Measurements from ENCODE around the gene PRLHR.
A peak's percentile ranks its signal among the peaks of the same experiment; 100 is the strongest.

PRLHR gene

DNA sequence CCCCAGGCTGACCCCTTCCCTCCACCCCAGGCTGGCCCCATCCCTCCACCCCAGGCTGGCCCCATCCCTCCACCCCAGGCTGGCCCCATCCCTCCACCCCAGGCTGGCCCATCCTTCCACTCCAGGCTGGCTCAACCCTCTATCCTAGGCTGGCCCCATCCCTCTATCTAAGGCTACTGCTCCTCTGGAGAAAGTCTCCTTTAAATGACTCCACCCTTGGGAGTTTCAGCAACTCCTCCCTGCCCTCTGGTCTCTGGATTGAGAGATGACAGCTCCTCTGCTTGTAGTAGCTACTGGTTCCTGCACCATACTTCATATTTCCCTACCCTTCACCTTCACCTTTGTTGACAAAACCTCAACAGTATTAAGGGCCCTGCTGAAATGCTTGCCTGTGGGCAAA is 8.5 kb downstream of the PRLHR start:
- no peak for DNase-seq

DNA sequence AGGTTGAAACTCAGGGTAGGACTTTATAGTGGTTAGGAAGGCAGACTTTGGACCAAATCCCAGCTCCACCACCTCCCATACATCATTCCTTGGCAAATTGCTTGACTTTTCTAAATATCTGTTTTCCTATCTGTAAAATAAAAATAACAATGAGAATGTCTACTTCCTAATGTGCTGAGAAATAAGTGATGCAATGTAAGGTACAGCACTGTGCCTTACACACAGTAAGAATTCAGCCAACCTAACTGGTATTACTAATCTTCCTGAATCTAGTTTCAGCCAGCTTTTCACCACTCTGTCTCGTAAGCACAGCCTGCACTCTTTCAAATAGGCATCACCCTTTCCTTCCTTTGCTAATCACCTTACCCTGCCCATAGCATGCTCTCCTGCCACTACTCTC is 9.7 kb downstream of the PRLHR start:
- DNase-seq: no peak

DNA sequence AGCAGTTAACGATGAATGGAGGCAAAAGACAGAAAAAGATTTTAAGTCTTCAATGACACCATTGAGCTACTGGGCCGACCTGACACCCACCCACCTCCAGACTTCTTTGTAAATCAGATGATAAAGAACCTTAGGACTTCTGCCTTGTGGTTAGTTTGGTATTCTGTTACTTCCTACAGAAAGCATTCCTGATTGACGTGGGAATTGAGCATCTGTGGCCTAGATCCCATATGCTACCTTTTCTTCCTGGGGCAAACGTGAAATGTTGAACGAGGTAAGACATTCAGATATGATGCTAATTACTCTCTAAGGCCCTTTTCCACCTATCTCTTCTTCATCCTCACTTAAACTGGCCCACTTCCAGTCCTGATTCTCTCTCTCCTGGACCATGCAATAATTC is 10.2 kb downstream of the PRLHR start:
- DNase-seq: no peak

DNA sequence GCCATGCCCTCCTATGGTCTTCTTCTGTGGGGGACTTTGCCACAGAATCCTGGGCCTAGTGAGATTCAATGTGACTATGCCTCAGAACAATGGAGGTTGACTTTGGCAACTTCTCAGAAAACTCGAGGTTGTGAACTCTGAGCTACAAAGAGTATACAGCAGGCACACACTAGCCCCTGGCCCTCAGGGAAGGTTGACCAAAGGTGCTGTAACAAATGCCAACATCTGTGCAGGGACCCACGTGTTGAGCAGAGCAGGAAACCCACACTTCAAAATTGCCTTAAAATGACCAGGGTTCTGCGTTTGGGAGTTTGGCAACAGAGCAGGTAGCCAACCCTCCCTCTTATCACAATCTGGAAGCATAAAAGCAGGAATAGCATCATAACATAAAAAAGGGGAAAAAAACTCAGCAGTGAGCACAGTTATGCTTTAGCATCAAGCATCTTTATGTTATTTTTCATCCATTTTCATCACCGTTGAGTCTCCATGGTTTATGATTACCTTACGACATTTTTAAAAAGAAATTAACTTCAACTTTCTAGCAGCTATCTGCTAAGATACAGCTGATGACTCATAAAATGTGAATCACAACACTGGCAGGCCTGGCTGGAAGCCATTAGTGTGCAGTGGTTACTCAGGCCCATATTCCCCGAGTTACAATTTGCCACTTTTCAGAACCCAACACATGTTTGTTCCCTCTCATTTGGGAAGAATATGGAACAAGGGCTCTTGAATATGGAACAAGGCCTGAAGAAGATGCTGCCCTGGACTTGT is 11.1 kb downstream of the PRLHR start:
- DNase-seq: peak in 1 of 4 experiments; percentile 12

DNA sequence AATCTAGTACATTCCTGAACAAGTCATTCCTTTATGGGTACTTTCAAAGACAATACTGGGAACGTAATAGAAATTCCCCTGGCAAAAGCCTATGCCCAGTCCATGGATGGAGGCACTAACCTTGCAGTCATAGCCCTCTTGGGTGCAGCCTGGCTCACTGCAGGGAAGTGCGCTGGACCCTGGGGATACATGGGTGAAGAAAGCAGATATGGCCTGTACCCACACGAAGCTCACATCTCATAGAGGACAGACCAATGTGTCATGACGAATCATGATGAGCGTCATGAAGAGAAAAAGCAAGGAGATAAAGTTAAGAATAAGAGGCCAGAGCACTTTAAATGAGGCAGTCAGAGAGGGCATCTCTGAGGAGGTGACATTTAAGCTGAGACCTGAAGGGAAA is 11.8 kb downstream of the PRLHR start:
- DNase-seq: no peak

DNA sequence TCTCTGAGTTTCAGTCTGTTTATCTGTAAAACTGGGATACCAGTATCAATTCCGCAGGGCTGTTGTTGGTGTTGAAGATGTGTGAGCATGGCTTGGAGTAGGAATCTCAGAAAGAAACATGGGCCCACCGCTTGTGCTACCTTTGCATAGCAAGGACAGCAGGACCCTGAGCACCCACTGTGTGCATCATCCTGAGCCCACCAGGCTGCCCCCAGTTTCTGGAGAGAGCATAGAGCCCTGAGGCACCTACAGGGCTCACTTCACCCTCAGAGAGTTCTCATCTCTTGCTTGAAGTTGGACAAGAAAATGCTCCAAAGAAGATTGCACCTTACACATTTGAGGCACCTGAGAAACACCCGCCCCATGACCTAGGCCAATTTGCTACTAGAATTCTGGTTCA is 12.9 kb downstream of the PRLHR start:
- DNase-seq: no peak

DNA sequence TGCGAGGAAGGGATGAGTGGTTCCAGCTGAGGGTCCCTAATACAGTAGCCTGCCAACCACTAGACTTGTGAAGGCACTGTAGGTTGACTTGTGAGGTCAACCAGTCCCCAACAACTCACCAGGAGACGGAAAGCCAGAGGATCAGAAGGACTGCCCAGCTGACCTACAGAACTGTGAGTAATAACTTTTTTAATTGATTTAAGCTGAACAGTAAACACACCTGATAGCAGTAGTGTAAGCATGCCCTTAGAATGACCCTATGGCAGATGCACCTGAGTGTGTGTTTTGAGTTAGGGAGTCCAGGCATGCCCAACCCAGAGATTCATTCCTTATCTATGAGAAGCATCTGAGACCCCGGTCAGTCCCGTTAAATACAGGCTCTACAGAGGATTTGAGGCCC is 14.1 kb downstream of the PRLHR start:
- no peak for DNase-seq

DNA sequence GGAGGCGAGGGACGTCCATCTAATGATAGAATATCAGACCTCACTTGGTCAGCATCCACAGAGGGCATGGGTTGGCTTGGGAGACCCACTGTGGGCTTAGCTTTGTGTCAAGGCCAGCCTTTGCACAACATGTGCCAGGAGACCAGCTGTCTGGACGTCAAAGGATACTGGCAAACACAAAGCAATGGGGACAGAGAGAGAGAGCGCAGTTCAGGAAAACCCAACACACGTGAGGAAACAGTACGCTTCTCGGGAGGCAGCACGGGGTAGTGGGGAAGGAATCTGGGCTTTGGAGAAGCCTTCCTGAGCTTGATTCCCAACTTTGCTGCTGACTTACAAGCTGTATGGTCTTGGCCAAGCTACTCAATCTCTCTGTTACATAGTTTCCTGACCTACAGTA is 14.7 kb downstream of the PRLHR start:
- no peak for DNase-seq

DNA sequence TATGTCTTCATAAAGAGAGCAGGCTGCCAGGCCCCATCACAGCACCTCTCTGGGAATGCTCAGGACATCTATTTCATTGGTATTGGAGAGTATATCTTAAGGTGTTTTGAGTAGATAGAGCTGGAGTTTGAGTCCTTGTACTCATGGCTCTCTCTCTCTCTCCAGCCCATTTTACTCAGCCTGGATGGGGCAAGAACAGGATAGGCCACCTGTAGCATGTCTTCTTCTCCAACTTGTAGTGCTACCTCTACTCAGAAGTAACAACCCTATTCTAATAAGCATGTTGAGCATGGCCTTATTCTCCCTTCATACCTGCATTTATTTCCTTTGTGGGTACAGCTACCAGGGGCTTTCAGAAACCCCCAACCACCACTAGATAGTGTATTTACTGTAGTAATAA is 21.9 kb downstream of the PRLHR start:
- no peak for DNase-seq

DNA sequence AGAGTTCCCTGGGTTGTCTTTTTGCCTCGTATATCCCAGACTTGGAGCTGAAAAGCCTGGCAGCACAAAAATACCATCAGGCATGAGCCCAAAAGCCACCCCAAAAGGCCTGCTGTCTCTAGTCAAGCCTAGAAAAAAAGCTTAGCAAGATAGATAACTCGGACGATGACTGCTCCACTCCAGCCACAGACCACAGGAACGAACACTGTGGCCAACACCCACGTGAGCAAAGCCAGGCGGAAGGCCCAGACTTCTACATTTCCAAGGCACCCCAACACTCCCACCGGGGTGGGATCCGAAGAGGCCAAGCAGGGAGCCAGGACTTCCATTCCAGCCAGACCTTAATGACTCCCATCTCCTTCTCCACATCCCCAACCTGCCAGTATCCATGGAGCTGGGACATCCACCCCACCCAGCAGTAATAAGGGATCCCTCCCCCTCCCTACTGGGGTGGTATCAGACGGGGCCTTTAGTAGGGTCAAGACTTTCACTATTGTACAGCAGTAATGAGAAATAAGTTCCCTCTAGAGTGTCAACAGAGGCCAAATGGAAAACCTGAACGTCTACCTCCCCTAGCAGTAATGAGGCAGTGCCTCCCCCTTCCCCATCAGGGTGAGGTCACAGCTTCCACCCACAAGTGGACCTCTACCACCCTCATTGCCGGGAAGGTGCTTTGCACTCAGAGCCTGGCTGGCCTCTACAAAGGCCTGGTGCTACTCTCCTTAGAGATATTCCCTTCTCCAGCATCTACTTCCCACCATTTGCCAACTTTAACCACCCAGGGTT is 23.0 kb downstream of the PRLHR start:
- no peak for DNase-seq

DNA sequence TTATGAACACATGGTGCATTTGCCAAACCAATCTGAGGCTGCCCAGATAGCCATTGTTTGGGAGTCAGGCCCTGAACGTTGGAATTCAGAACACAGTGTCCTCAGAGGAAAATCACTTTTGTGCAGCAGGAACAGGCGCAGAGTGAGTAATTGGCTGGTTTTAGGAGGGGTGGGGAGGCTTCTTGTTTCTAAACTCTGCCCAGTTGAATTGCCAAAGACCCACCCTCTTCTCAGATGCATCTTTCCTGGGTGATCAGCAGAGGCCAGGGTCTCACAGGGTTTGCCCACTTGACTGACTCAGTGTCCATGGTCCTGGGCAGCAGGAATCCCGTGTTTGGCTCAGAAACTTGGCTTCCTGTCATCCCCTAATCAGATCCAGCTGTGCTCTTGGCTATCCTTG is 24.3 kb downstream of the PRLHR start:
- DNase-seq: no peak

DNA sequence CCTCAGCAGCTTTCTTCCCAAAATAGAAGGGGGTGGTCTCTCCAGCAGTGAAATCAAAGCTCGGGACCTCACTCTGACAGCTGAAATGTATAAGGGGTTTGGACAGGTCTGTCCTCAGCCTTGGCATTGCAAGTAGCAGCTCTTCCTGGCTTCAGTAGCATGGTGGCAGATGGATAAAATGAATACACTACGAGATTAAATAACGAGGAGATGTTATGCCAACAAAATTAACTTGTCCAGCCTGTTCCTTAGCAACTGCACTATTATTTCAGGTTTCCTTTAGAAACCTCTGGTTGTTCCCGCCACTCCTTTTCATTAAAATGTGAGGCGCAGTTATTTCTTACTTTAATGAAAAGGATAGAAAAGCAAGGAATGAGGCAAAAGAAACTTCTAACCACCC is 24.9 kb downstream of the PRLHR start:
- no peak for DNase-seq

DNA sequence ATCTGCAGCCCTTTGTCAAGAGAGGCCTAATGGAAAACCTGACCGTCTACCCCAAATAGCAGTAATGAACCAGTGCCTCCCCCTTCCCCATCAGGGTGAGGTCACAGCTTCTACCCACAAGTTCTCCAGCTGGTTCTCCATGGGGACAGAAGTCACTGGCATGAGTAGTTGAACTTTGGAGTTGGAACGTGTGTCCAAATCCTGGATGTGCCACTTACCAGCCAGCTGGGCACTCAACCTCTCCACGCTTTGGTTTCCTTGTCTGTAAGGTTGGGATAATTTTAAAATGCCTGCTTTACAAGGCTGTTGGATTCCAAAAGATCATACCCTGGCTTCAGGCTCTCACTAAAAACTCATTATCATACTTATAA is 25.6 kb downstream of the PRLHR start:
- peak in 2 of 4 experiments; percentile 5 to 13 for DNase-seq

DNA sequence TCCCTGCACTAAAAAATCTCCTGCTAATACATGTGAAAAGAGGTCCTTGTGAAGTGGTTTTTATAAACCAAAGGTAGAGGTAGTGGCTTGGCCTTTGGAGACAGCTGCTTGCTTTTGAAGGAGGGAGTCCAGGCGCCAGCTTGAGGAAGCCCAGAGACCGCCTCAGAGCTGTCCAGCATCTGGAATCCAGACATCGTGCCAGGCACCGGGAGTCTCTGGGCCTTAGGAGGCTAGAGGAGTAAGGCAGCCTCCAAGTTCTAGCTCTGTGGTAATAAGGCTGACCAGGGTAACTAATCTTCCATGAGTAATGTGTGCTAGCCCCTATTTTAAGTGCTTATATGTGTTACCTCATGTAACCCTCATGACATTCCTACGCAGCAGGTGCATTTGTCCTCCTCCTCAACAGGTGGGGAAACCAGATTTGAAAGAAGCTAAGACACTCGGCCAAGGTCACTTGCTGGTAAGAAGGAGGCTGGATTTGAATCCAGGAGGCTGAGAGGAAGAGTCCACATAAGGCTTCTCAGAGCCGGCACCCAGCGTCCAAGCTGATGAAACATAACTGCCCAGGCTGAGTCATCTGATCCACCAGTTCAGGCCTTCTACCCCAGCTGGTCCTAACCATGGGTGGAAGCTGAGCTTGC is 26.1 kb downstream of the PRLHR start:
- peak in 2 of 4 experiments; percentile 16 to 37 for DNase-seq

DNA sequence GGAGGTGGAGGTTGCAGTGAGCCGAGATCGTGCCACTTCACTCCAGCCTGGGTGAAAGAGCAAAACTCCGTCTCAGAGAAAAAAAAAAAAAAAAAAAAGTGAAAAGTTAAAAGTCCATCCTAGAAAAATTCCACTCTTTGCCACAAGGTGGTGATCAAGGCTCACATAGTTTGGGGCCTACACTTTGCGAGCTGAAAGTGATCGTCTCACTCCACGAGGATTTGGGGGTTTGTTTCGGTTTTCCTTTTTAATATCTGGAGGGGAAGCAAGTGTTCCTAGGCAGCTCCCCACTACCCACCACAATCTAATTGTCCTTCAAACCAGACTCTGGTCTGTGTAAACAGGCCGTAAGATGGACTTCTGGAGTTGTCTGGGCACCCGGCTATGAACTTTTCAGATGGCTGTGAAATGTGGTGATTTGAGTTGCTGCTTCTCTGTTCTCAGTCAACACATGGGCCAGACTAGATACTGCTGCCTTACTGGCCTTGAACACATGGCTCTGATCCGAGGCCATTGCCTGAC is 27.1 kb downstream of the PRLHR start:
- peak; percentile 77 to 85 (median 80) for DNase-seq

DNA sequence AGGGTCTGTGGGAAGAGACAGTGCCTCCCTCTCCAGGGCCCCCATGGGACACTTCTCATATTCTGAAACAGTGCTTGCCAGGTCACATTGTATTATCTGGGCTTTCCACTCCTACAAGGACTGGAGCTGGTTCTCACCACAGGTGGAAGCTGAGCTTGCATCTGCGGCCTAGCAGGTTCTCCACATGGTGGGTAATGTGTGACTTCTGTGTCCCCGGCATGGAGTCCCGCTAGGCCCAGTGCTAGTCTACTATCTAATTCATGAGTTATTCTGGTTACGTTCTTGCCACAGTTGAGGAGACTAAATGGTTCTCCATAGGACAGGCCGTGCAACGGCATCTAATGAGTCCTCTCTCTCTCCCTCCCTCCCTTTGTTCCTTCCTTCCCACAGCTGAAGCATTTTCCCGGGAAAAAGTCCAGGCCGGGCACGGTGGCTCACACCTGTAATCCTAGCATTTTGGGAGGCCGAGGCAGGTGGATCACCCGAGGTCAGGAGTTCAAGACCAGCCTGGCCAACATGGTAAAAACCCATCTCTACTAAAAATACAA is 27.7 kb downstream of the PRLHR start:
- no peak for DNase-seq

DNA sequence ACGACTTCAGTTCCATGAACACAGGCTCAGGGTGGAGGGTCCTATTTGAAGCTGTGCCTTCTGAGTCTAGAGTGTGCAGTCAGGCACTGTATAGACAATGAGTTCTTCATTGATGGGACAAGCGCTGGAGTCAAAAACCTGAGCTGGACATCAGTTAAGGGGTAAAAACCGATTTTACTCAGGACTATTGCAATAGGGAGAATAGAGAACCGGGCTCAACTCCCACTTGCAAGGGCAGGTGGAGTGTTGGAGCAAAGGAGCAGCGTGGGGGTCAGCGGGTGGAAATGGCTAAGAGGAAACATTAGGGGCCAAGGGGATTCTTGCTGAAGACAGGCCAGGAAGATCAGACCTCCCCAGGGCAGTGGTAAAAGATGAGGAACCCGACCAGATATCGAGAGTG is 28.5 kb downstream of the PRLHR start:
- DNase-seq: no peak

DNA sequence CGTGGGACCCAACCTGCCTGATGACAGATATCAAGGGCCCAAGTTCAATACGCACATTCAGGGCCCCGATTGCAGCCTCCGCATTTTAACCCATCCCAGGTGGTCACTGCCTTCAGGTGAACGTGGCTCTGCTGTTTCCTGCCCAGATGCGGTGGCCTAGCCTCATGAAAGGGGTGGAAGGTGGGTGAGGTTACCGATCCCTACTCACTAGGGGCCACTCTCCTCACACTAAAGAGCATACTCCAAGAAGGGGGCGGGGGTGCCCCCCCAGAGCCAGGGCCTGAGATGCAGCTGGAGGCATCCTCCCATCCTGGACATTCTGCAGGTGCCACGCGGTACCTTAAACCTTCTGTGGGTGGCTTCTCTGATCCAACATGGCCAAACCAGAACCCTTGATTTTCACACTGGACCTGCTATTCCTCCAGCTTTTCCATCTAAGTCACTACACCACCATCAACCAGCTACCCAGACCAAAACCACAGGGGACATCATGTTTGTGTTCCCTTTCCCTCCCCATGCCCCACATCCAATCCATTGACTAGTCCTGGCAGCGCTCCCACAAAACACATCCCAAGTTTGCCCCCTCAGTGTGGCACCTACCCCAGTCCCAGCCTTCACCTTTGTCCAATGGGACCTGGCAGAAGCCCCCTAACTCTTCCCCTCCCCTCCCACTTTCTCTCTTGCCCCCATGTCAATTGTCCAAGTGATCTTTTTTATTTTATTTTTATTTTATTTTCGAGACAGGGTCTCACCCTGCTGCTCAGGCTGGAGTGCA is 30.0 kb downstream of the PRLHR start:
- no peak for DNase-seq

DNA sequence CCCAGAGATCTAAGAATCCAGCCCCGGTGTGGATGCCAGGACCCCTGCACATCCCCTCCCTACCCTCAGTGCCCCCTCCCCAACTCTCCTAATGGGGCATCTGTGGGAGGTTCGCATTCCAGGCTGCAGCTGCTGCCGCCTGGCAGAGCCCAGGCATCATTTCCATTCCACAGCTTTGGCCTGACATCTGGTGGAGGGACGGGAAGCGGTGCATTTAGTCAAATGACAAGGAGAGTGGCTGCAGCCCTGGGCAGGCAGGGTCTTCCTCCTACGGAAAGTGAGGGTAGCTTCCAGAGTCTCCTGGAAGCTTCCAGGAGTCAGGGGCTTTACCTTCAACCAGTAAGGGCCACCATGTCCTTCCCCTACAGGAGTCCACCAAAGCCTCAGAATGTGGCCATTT is 30.8 kb downstream of the PRLHR start:
- peak in 2 of 4 experiments; percentile 7 to 29 for DNase-seq

DNA sequence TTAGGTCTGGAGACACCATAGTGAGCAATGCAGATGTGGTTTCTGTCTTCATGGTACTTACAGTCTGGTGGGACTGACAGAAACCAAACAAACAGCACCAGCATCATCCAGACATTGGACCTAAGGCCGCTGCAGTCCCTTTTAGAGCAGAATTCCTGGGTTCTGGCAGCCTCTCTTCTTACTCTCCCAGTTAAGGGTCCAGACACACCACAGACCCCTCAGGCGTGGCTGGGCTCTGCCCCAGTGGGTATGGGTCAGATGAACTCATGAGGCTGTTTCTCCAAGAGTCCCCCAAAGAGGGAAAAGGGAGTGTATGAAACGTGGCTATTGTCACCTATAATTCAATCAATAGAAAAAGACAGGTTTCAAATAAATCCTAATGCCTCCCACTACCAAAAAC is 31.3 kb downstream of the PRLHR start:
- no peak for DNase-seq

DNA sequence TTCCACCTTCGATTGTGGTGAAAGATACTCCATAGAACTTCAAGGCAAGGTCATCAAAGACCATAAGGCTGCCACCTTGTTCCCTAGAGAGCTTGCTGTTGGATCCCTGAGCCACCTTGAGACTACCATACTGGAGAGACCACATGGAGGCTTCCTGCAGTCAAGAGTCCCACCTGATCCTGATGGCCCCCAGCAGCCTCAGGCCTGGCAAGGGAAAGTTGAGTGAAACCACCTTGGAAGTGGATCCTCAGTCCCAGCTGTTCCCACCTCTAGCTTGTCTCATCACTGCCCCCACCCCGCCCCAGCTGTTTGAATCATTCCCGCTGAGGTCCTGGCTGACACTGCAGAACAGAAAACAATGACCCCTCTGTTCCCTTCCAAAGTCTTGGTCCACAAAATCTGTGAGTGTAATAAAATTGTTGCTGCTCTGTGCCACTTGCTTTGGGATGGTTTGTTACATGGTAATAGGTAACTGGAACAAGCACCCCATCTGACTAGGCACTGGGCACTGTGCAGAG is 32.0 kb downstream of the PRLHR start:
- DNase-seq: no peak

DNA sequence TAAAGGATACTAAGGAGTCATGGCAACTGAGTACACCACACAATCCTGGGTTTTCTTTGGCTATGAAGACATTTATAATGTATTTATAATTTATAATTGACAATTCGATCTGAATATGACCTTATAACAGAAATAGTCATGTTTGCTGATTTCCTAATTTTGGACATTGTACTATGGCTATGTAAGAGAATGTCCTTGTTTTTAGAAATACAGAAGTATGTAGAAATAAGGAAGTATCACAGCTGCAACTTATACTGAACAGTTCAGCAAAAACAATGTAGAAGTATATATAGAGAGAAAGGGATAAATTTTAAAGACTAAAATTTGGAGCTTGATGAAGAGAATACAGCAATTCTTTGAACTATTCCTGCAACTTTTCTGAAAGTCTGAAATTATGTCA is 32.6 kb downstream of the PRLHR start:
- DNase-seq: peak in 2 of 4 experiments; percentile 69 to 75

All from suppressor macrophage (primary cell).